ENCODE results near the gene MACROD2.

DNA sequence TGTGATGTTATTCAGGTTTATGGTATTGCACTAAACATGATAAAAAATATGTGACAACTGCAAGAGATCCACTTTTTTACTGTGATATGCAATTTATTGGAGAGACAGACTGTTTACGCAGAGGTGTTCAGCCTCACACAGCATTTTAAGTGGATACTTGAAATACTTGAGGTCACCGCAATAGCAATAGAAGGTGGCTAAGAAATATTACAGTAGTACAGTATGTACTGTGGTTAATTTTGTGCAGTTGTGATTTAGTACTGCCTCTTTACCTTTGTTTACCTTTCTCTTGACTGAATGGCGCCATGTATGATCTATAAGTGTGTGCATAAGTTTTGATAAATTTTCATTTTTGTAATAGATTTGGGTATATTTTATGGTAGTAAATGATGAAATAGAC is 17.4 kb downstream of the MACROD2 start:
- TF ChIP-seq YY1 (IDR thresholded peaks at IDR 0.05; ENCODE audit: insufficient read depth, insufficient read length) (no peak), ZNF274 (IDR thresholded peaks at IDR 0.05; ENCODE audit: low read depth, low read length) (no peak)
